ENCODE measurements around the gene SYCP2L. TPM values are rescaled to one million over a fixed set of nuclear protein-coding genes. Genes with fewer than 3 reads are reported as not detected.

The SYCP2L gene
- total RNA-seq, 1 experiment from 2014 or later: 4.9 TPM

DNA sequence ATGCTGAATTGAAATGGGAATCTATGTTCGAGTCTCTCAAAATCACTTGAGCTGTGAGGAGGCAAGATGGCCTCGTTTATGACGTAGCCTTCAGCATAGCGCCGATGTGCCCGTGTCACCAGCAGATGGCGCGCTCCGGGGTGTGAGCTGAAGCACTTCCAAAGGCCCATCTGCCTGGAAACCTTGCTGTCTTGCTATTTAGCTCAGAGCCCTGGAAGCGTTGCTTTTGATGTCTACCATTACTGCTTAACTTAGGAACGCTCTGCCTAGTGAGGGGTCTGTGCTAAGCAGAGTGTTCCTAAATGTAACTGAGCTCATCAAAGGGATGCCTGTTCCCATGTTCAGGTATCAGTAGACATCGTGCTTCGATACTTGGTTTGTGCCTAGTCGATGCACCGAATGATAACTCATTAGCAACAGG is 67.7 kb downstream of the SYCP2L start (continued):
- TF ChIP-seq TCF7L2 (IDR thresholded peaks at IDR 0.05; ENCODE audit: borderline replicate concordance, extremely low read depth, insufficient read depth, insufficient read length) (peak; percentile 33), ZNF274 (IDR thresholded peaks at IDR 0.05; ENCODE audit: low read depth, low read length) (no peak)

DNA sequence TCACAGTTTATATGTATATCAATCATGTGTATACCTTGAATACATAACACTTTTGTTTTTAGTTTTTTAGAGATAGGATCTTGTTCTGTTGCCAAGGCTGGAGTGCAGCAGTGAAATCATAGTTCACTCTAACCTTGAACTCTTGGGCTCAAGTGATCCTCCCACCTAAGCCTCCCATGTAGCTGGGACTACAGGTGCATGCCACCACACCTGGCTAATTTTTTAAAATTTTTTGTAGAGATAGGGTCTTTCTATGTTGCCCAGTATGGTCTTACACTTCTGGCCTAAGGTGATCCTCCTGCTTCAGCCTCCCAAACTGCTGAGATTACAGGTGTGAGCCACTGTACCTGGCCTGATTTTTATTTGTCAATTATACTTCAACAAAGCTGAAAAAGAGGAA is 69.9 kb downstream of the SYCP2L start:
- CTCF ChIA-PET: interaction anchor here (1.5 kb wide), 1 partner anchor 112 kb away, joined by 3 read pairs; no protein-coding TSS in a partner anchor
- POLR2A ChIA-PET: no interaction called here

More for the DNA sequence above, 69.9 kb downstream of the SYCP2L start:
- Histone ChIP-seq H3K36me3 (ENCODE audit: control insufficient read depth in 1 of 2, insufficient read depth in 2 of 2, low read length in 2 of 2) (no peaks in the 10 kb centered on the region), H2AFZ (ENCODE audit: low read depth, low read length, poor library complexity, severe bottlenecking) (no peak overlapping the region), H3K79me2 (ENCODE audit: insufficient read depth, low read length) (no peaks in the 10 kb centered on the region), H3K9me2 (ENCODE audit: insufficient read depth) (no peaks in the 10 kb centered on the region), H3K4me2 (ENCODE audit: low read length) (no peak overlapping the region), H3K27me3 (ENCODE audit: insufficient read depth, low read length) (no peaks in the 10 kb centered on the region), H3K27ac (ENCODE audit: low read depth, low read length) (no peak overlapping the region), H3K4me3 (replicated peaks in 1 of 2; ENCODE audit: low read depth in 1 of 2, low read length in 2 of 2) (no peak overlapping the region), H4K20me1 (ENCODE audit: insufficient read depth) (no peaks in the 10 kb centered on the region), H3K9me3 (ENCODE audit: control insufficient read depth in 1 of 2, insufficient read depth in 1 of 2, low read depth in 1 of 2, low read length in 2 of 2) (no peaks in the 10 kb centered on the region), H3K4me1 (ENCODE audit: control insufficient read depth in 1 of 2, insufficient read depth in 2 of 2, low read length in 2 of 2) (no peaks in the 10 kb centered on the region), H3K9ac (ENCODE audit: low read length) (no peak overlapping the region)
- RAD21 ChIA-PET (ENCODE audit: low non-redundant PET in 1 of 2, low total read pairs in 2 of 2, uncharacterized antibody in 2 of 2, unreplicated experiment in 2 of 2): no interaction called here
- DNase-seq (ENCODE audit: low read depth, low spot score) (no peak), ATAC-seq (no peak)
- BruUV-seq (replicated peaks): no TSS peak
- TF ChIP-seq SRF (IDR thresholded peaks at IDR 0.05; ENCODE audit: low read depth) (no peak), ZFX (IDR thresholded peaks at IDR 0.05) (no peak), EZH2phosphoT487 (IDR thresholded peaks at IDR 0.05; ENCODE audit: borderline replicate concordance) (no peak), EGR1 (IDR thresholded peaks at IDR 0.05; ENCODE audit: low read depth) (no peak), CBX3 (IDR thresholded peaks at IDR 0.05; ENCODE audit: low read depth) (no peak), FOSL1 (IDR thresholded peaks at IDR 0.05; ENCODE audit: low read depth) (no peak), ZNF274 (IDR thresholded peaks at IDR 0.05; ENCODE audit: low read depth, low read length) (no peak), POLR2AphosphoS5 (IDR thresholded peaks at IDR 0.05; ENCODE audit: low read depth, low read length) (no peak), POLR2A (IDR thresholded peaks at IDR 0.05; ENCODE audit: borderline replicate concordance, extremely low read depth, insufficient read depth, insufficient read length) (no peak), TCF7L2 (IDR thresholded peaks at IDR 0.05; ENCODE audit: borderline replicate concordance, extremely low read depth, insufficient read depth, insufficient read length) (no peak), RAD21 (IDR thresholded peaks at IDR 0.05; ENCODE audit: low read depth) (no peak), YY1 (IDR thresholded peaks at IDR 0.05; ENCODE audit: extremely low read depth, insufficient replicate concordance, low read depth, low read length) (no peak), CEBPB (IDR thresholded peaks at IDR 0.05; ENCODE audit: low read depth) (no peak)
- TF ChIP-seq, protein P1, sequence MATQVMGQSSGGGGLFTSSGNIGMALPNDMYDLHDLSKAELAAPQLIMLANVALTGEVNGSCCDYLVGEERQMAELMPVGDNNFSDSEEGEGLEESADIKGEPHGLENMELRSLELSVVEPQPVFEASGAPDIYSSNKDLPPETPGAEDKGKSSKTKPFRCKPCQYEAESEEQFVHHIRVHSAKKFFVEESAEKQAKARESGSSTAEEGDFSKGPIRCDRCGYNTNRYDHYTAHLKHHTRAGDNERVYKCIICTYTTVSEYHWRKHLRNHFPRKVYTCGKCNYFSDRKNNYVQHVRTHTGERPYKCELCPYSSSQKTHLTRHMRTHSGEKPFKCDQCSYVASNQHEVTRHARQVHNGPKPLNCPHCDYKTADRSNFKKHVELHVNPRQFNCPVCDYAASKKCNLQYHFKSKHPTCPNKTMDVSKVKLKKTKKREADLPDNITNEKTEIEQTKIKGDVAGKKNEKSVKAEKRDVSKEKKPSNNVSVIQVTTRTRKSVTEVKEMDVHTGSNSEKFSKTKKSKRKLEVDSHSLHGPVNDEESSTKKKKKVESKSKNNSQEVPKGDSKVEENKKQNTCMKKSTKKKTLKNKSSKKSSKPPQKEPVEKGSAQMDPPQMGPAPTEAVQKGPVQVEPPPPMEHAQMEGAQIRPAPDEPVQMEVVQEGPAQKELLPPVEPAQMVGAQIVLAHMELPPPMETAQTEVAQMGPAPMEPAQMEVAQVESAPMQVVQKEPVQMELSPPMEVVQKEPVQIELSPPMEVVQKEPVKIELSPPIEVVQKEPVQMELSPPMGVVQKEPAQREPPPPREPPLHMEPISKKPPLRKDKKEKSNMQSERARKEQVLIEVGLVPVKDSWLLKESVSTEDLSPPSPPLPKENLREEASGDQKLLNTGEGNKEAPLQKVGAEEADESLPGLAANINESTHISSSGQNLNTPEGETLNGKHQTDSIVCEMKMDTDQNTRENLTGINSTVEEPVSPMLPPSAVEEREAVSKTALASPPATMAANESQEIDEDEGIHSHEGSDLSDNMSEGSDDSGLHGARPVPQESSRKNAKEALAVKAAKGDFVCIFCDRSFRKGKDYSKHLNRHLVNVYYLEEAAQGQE (IDR thresholded peaks at IDR 0.05; ENCODE audit: low read depth): no peak
- intact Hi-C loops (cut with micrococcal nuclease): no loop called here
